ENCODE results near the gene PPM1M.

DNA sequence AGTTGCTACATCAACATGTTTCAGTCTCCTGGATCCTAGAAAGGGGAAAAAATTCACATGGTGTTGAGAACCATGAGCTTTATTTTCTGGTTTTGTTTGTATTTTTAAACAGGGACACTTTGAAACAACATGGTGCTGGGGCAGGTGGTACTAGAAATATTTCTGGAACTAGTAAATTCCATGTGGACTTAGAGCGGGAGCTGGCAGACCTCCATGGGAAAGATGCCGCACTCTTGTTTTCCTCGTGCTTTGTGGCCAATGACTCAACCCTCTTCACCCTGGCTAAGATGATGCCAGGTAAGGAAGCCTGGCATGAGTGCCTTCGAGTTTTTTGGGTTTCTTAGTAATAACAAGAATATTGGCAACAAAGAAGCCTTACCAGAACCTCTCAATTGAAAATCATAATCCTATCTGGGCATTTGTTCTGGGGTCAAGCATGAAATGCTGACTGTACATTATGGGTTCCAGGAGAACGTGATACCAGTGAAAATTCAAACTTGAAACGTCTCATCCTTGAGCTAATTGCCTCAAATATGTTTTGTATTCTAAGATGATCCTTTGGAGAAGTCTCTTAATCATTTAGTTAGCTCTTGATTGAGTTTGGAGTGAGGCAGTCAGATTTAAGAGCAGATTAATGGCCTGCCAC is 39.7 kb upstream of the PPM1M start:
- TF ChIP-seq, protein P1, sequence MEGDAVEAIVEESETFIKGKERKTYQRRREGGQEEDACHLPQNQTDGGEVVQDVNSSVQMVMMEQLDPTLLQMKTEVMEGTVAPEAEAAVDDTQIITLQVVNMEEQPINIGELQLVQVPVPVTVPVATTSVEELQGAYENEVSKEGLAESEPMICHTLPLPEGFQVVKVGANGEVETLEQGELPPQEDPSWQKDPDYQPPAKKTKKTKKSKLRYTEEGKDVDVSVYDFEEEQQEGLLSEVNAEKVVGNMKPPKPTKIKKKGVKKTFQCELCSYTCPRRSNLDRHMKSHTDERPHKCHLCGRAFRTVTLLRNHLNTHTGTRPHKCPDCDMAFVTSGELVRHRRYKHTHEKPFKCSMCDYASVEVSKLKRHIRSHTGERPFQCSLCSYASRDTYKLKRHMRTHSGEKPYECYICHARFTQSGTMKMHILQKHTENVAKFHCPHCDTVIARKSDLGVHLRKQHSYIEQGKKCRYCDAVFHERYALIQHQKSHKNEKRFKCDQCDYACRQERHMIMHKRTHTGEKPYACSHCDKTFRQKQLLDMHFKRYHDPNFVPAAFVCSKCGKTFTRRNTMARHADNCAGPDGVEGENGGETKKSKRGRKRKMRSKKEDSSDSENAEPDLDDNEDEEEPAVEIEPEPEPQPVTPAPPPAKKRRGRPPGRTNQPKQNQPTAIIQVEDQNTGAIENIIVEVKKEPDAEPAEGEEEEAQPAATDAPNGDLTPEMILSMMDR (IDR thresholded peaks at IDR 0.05), result no peak
- no peak for TF ChIP-seq POLR2A (IDR thresholded peaks at IDR 0.05)

Data from body of pancreas (tissue), 4 donors.